GM21515 (cell line): ENCODE data around the gene TMX2.

Source experiments
- ATAC-seq: cut with Tn5 transposase; IDR thresholded peaks from one replicate; pipeline ENCODE4 v1.9.1; 2021; ENCODE audit not compliant: unreplicated experiment

TMX2 gene

DNA sequence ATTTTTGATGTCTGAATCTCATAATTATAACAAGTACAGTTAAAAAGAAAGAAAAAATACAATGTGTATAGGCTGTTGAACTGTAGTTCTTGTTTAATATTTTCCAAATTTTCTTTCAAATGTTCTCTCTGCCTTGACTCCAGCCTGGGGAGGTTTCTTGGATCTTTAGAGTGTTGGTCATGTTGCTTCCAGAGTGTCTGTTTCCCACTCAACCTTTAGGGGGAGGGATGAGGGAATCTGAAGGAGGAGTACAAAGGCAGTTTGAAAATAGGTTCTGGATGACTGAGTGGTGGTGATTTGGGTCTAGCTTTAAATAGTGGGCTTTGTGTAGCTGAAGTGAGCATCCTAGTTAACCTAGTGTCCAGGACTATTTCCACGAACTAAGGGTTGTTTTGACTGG, 51.2 kb downstream of the TMX2 start:
- ATAC-seq, result no peak

DNA sequence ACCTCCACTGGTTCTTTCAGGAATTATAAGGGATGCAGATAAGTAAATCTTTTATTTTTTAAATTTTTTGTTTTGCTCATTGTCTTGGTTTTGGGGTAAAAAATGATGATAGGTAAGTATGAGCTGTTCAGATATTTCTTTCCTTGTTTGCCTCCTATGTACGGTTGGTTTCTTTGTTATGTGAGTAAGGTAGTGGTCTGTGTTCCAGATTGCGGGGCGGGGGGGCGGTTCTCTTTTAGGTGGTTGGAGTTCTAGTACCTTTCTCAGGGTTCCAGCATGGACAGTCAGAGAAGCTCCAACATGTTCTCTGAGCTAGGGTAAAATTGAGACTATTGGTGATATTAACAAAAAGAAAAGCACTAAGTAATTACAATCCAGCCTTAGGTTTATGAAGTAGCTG, 51.6 kb downstream of the TMX2 start:
- ATAC-seq, result no peak

DNA sequence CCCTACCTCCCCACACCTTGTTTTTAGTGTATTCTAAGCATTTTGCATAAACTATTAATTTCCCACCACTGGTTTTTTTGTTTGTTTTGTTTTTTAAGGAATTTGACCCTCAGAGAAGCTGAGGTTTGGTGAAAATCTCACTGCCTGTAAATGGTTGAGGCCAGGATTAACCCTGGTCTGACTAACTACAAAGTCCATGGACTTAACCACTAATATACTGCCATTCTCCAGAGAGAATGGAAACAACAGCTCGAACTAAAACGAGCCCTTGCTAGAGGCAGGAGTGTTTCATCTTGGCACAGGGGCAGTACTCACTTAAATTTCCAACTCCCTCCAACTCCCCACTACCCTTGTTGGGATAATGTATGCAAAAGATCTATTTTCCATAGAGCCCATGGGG, 52.2 kb downstream of the TMX2 start:
- ATAC-seq, result no peak

DNA sequence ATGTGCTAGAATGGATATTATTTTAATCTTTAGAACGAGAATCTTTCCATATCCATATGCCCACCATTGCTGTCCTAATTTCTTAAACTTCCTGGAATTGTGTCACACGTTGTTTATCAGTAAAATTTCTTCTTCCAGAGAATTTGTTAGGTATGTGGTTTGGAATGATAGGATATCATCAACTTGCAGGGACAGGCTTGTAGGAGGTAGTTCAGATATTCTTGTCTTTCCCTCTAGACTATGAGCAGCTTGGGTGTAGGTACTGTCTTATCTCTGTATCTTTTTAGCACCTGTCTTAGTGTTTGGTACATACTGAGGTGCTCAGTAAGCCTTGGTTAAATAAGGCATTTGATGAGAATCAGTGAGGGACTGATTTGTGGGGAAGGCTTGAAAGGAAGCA, 52.6 kb downstream of the TMX2 start:
- ATAC-seq, result no peak

DNA sequence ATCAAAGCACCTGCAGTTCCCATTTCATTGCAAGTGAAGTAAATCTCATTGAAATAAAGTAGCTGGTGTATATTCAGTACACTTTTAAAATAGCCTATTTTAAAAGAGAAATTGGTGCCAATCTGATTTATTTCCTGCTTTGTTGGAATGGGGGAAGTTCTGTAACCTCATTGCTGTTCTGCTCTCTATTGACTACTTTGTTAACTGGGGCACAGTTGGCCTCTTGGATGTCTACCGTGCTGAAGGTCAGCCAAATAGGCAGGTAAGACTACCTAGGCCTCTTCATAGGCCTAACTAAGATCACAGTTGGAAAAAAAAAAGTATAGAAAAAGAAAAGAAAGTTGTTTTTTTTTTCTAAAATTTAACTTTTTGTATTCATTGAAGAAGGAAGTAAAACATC, 58.4 kb downstream of the TMX2 start:
- ATAC-seq, result no peak

DNA sequence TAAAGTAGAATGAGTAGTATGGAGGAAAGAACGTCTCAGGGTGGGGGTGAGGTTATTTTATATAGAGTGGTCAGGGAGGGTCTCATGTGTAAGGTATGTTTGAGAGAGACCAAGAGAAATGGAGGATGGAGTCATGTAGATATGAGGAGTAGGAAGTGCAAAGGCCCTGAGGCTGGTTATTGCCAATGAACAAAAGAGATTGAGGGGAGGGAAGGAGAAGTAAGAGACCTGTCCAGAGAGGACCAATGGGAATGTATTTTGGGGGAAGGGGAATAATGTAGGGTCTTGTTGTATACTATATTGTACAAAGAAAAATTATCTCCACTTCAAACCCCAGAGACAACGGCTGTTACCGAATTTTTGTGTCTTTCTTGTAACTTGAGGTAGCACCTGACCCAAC, 59.0 kb downstream of the TMX2 start:
- no peak for ATAC-seq

DNA sequence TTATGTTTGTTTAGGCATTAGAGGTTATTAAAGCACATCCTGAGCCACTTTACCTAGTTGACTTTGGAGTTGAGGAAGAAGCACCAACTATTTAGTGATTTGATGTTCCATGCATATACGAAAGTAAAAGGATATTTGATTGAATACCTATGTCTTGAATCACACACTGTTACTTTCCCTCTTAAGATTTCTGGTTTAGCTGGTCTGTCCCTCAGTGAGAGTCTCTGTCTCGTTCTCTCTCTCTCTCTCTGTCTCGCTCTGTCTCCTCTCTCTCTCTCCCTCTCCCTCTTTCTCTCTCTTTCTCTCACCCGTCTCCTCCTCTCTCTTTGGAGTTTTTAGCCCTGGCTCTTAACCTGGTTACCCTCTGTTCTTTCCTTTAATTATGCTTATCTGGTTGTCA, 60.2 kb downstream of the TMX2 start:
- ATAC-seq, result no peak

DNA sequence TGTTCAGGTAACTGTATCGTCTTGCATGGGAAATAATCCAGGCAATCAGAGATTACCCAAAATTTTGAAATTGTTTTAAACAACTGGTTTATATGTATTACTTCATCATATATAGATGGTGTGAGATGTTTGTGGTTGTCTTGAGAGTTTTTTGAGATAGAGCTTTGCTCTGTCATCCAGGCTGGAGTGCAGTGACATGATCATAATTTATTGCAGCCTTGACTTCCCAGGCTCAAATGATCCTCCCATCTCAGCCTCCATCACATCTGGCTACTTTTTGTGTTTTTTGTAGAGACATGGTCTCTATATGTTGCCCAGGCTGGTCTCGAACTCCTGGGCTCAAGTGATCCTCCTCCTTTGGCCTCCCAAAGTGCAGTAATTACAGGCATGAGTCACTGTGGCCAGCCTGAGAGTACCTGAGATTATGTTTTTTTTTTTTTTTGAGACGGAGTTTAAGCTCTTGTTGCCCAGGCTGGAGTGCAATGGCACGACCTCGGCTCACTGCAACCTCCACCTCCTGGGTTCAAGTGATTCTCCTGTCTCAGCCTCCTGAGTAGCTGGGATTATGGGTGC, 60.7 kb downstream of the TMX2 start:
- no peak for ATAC-seq

DNA sequence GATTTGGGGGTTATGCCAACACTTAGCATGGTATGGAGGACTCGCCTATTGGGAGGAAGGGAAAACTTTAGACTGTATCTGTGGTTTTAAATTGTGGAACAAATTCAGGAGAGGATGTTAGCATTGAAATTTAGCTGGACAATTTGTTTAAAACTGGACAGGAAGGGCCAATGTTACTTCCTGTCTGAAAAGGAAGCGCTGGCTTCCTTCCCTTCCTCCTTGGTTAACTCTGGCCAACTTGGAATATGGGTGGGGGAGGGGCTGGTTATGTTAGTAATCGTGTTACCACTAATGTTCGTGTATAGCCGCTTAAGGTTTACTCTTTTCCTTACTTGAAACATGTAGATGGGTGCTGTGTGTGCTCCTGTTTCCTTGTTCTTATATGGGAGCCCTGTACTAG, 63.1 kb downstream of the TMX2 start:
- no peak for ATAC-seq

DNA sequence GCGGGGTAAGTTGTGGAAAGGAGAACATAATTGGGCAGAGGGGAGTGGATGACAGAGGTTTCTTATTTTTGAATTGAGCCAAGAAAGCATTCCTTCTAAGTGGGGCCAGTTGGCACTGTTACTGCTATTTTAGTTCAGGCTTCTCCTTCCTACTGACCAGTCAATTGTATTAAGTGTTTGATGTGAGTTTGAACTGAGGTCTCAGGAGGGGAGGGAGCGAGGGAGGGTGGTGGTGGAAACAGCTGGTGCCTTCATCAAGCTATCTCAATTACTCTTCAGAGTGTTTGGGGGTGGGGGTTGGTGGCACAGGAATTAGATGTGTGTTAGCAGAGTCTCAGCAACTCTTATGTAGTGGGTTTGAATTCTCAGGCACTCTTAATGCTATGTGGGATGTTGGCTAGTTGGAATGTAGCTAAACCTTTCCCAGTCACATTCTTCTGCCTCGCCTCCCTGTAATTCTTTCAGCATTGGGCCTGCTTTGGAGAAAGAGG, 63.7 kb downstream of the TMX2 start:
- no peak for ATAC-seq

DNA sequence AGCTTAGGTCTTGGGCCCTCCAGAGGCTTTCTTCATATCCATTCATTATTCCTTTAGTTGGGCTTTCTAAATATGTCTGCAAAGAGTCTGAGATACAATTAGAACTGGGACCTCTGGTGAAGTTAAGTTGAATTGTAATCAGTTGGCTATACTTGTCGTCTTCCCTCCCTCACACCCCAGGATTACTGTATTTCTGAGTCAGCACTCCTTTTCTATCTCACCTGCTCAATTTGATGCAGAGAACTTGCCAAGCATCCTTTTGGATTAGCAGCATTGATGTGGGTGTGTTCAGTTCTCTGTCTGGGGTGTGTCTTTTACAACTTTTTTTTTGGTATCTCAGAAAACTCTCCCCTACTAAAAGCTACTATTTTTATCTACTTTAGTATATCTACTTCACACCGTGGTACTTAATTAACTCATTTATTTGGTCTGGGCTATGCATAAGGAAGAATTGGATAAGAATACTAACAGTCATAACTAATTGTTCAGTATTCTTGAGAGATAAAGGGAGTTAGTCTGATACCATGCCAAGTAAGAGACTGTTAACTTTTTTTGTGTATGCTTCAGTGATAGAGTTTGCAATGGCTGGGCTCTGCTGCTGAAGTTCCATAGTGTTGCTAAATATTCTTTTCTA, 64.3 kb downstream of the TMX2 start:
- ATAC-seq, result no peak

DNA sequence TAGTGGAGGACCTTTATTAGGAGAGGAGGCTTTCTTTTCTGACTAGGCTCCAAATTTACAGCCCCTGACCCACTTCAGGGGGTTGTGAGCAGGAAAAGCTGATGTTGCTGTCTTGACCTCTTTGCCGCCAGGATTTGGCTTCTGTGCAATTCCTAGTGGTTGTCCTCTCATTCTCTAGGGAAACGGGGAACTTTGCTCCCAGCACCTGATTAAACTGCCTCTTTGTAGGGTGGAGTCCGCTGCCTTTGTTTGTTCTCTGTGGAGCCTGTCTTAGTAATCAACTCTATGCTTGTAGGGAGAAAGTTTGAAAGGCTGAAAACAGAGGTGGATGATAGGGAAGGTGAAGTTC, 65.5 kb downstream of the TMX2 start:
- ATAC-seq, result no peak

DNA sequence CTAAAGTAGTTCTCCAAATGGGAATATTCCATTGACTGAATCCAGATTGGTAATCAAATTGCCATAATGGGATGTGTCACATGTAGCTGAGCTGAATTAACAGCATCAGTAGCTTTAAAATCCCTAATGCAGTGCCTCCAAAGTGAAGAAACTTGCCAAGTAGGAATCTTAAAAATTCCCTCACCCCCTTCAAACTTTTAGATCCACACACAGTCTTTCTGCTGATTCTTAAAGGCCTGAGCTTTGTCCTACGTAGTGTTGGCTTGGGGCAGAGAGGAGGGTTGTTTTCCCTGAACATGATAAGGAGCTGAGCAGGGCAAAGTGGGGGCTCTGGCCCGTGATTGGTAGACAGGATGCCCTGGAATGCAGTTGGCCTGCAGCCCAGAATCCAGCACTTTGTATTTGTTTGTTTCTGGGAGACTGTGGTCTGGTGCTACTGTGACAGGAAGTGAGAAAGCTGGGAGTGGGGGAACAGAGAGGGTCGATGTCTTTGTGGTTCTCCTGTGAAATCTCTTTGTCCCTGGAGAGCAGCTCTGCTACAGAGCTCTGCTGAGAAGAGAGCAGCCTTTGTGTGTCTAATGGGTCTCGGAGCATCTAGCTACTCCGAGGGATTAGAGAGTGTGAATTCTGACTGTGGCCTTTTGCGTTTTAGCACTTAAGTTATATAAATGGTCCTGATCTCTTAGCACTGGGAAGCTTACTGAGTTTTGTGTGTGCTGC, 66.1 kb downstream of the TMX2 start:
- ATAC-seq, result no peak

DNA sequence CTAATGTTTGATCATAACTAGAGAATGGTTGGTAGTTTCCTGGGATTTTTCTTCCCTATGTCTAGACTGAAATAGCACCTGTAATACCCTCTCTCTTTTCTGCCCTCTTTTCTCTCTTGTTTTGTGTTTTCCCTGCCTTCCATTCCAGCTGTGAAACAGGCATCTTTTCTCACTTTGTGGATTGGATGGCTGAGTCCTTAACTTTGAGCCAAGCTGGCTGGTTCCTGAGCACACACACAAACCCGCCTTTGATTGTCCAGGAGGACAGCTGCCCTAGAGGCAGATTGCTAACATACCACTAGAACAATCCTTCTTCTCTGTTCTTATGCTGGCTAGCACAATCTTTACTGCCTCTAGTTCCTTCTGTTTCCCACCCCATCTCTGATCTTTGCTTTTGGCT, 66.9 kb downstream of the TMX2 start:
- ATAC-seq, result no peak

DNA sequence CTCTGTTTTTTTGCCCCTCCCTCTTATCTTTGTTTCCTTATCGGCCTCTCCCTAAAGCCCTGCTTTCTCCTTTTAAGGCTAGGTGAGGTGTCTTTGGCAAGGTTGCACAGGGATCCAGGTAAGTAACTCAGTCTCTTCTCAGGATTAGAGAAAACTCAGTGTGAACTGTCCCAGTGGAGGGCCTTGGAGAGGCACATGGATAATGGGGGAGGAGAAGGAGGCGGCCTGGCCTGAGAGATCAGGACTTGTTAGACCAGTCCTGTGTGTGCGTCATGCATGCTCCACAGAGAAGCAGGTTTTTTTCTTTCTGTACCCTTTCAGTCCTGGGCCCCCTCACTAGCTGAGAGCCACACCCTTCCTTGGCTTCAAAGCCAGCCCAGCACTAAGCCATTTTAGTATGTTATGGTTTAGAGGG, 69.1 kb downstream of the TMX2 start:
- ATAC-seq, result no peak

DNA sequence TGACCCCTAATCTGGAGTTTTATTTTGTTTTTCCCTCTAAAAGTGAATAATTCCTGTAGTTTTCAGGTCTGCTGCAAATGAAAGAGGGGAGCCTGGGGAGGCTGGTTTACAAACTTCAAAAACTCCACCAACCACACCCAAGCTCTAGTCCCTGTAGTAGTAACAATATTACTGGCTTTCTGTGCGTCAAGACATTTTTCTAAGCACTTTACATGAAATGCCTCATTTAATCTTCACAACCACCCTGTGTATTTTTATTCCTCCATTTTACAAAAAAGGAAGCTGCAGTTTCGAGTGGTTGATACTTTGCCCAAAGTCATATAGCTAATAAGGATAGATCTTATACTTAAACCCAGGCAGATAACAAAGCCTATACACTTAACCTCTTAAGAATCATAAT, 72.7 kb downstream of the TMX2 start:
- ATAC-seq, result no peak

DNA sequence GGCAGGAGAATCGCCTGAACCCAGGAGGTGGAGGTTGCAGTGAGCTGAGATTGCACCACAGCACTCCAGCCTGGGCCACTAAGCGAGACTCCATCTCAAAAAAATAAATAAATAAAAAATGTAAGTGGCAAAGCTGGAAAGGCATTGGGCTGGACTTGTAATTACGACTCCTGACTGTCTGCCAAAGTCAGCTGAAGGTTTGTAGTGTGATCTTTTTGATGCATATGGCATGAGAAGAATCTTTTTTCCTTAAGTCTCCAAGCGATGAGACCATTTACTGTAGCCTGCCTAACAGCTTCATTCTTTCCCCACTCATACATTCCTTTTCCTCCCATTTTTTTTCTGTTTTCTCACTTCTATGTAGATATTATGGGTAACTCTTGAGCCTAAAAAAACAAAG, 74.0 kb downstream of the TMX2 start:
- no peak for ATAC-seq

DNA sequence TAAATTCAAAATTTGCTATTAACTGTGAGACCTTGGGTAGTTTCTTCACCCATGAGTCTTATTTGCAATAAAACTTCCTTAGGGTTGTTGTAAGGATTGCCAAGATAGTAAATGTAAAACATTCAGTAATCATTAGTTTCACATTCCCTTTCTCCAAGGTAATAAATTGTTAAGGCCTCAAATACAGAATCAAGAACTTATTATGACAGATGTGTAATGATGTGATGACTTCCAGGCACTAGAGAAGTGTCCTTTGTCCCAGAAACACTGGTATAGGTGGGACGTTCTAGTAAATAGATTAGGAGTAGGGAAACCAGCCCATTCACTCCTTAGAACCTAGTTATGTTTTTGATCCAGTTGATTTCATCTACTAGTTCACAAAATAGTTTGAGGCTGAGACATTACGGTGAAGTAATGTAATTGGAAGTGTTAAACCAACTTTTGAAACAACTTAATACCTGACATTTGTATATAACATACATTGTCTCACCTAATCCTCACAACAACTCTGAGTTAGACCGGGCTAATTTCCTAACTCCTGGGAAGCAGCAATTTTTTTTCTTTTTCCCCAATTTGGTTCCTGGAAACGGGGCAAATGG, 74.7 kb downstream of the TMX2 start:
- ATAC-seq, result no peak

DNA sequence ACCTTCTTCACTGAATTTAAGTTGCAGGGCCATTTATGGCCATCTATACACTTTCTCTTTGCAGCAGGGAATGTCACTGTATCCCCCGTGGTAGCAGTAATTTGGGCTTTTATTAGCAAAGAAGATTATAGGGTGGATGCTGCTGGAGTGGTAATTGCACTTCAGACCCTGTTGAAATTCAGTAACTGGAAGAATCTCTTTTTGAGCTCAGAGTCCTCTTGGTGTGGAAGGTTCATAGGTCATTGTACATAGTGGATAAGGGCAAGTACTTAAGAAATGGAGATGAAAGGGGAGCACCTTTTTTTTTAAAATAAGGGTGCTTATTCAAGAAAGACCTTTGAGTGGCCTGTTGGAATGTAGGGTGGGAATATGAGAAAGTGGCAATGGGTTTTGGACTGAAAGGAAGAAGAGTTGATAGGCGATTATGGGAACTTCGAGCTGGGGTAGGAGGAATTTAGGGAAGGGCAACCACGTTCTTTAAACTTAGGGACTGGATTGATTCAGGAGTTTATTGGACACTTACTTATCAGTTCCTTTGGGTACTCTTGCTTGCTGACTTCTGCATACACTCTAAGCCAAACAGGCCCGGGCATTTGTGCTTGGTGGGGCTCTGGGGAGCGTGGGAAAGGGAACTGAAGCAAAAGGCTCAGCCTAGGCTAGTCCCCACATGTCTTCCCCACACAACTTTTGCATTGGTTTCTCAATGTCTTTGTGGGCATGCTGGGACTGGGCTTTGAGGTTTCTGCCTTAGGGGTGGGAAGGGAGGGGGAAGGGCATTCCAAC, 75.7 kb downstream of the TMX2 start:
- no peak for ATAC-seq

DNA sequence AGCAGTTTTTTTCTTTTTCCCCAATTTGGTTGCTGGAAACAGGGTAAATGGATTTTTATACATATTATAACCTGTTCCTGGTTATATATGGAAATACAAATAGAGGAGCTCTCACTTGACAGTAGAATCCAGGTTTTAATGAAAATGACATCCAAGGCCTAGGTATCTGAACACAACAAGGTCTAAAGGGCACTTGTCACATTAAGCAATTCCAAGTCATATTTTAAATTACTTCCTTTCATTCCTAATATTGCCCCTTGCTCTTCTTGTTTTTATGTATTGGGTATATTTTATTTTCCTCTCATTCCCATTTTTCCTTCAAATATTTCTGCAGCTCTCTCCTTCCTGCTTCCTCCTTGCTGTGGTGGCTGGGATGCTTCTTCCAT, 76.3 kb downstream of the TMX2 start:
- ATAC-seq, result no peak
